ENCODE data around the gene KRT20. TPM values are rescaled to one million over a fixed set of nuclear protein-coding genes. Genes with fewer than 3 reads are reported as not detected.
A peak's percentile ranks its signal among the peaks of the same experiment; 100 is the strongest.

Gene KRT20
- polyA plus RNA-seq, 2 of the 4 experiments (the other 2 are of a cell fraction), result 0.28 TPM; not detected in 1

- ATAC-seq, result peak; percentile 48 to 71; a peak in 3 of 6 replicates
- POLR2A ChIA-PET, result interaction anchor here (0.7 kb wide), 1 partner anchor 54 kb away, joined by 4 read pairs; no protein-coding TSS in a partner anchor
These were observed 11.8 kb downstream of the KRT20 start for GRCh38 chr17:40873255-40873654.

GRCh38 chr17:40872416-40872815 lies 12.6 kb downstream of the KRT20 start:
- DNase-seq (ENCODE audit: low read depth in 1 of 2, low spot score in 1 of 2) (no peak), ATAC-seq (no peak), FAIRE-seq (peak; percentile 18)
- Histone ChIP-seq H3K27ac (no peak overlapping the region), H3K4me1 (no peaks in the 10 kb centered on the region), H3K4me2 (no peak overlapping the region), H3K4me3 (no peak overlapping the region), H3K9me3 (no peaks in the 10 kb centered on the region)
- ChIA-PET POLR2A (no interaction called here), CTCF (interaction anchor here (1.9 to 2.2 kb wide), 2 partner anchors 12 to 625 kb away, joined by 3 to 6 read pairs; partner anchors contain the start of gene KRT20)
- TF ChIP-seq RCOR1 (IDR thresholded peaks at IDR 0.05; ENCODE audit: low read depth, low read length) (no peak), HDAC2 (IDR thresholded peaks at IDR 0.05) (no peak)

More at GRCh38 chr17:40873255-40873654, 11.8 kb downstream of the KRT20 start:
- CTCF ChIA-PET, result interaction anchor here (0.8 to 1.6 kb wide), 14 partner anchors 9 to 794 kb away, joined by 3 to 6 read pairs (median 4); partner anchors contain the start of gene KRT20
- TF ChIP-seq RAD21 (conservative IDR thresholded peaks at IDR 0.05 in 1 of 2, IDR thresholded peaks at IDR 0.05 in 1 of 2) (0 out of 5 replicates have a peak, but pooled peaks of 1 of the 2 experiments have one; percentile 2), RARB (CRISPR knock-in tag; IDR thresholded peaks at IDR 0.05) (no peak)
- DNase-seq (ENCODE audit: low read depth in 1 of 2, low spot score in 1 of 2) (no peak), FAIRE-seq (peak; percentile 46)
- Histone ChIP-seq H3K4me3 (no peak overlapping the region), H3K4me2 (no peak overlapping the region), H3K9me3 (no peaks in the 10 kb centered on the region), H3K4me1 (no peaks in the 10 kb centered on the region), H3K27ac (0 out of 6 replicates have a peak overlapping the region, but pooled peaks of 1 of the 2 experiments have one; percentile 2)

- no peak for DNase-seq (ENCODE audit: low read depth in 1 of 2, low spot score in 1 of 2)
- FAIRE-seq, result no peak
- 93% methylated on average over 7 of the region's 7 CpGs for WGBS (ENCODE audit: missing lambda C conversion rate)
- ChIA-PET CTCF (interaction anchor here (0.7 to 2.2 kb wide), 16 partner anchors 13 to 794 kb away, joined by 3 to 10 read pairs (median 3); partner anchors contain the start of gene KRT20), POLR2A (interaction anchor here (0.6 to 1.0 kb wide), 2 partner anchors 818 to 1537 kb away, joined by 3 read pairs; partner anchors contain the start of gene EIF1)
- Histone ChIP-seq H3K27ac (no peak overlapping the region), H3K9me3 (no peaks in the 10 kb centered on the region), H3K4me2 (no peak overlapping the region), H3K4me3 (no peak overlapping the region), H3K4me1 (no peaks in the 10 kb centered on the region)
- TF ChIP-seq KDM5A (IDR thresholded peaks at IDR 0.05) (no peak), EHMT2 (IDR thresholded peaks at IDR 0.05; ENCODE audit: low read depth) (no peak), JUNB (IDR thresholded peaks at IDR 0.05) (no peak), HOXB5 (CRISPR knock-in tag; IDR thresholded peaks at IDR 0.05) (no peak), SREBF2 (IDR thresholded peaks at IDR 0.05) (no peak), POLR2A (IDR thresholded peaks at IDR 0.05; ENCODE audit: low read length) (no peak), EP300 (IDR thresholded peaks at IDR 0.05) (no peak), BCL3 (IDR thresholded peaks at IDR 0.05) (no peak), ESRRA (IDR thresholded peaks at IDR 0.05; ENCODE audit: borderline replicate concordance, low read length) (no peak), MAZ (IDR thresholded peaks at IDR 0.05; ENCODE audit: borderline replicate concordance, low read depth, low read length) (no peak)
- ATAC-seq, result no peak
These were observed 13.7 kb downstream of the KRT20 start for GRCh38 chr17:40871316-40871715.

- DNase-seq (ENCODE audit: low read depth in 1 of 2, low spot score in 1 of 2) (no peak), ATAC-seq (no peak), FAIRE-seq (no peak)
- Histone ChIP-seq H3K4me1 (no peaks in the 10 kb centered on the region), H3K27ac (no peak overlapping the region), H3K4me2 (no peak overlapping the region), H3K9me3 (no peaks in the 10 kb centered on the region), H3K4me3 (no peak overlapping the region)
- POLR2A ChIA-PET, result no interaction called here
- CTCF ChIA-PET, result interaction anchor here (0.9 to 1.3 kb wide), 3 partner anchors 13 to 778 kb away, joined by 3 to 5 read pairs (median 3); no protein-coding TSS in a partner anchor
- WGBS (ENCODE audit: missing lambda C conversion rate), result 74% methylated on average over 4 of the region's 4 CpGs
- TF ChIP-seq SMC3 (IDR thresholded peaks at IDR 0.05) (no peak), POLR2A (IDR thresholded peaks at IDR 0.05; ENCODE audit: low read length) (no peak), HES2 (IDR thresholded peaks at IDR 0.05) (no peak), RARB (CRISPR knock-in tag; IDR thresholded peaks at IDR 0.05) (no peak), HDAC2 (IDR thresholded peaks at IDR 0.05) (no peak), CHD4 (IDR thresholded peaks at IDR 0.05; ENCODE audit: borderline replicate concordance) (no peak), ESRRA (IDR thresholded peaks at IDR 0.05; ENCODE audit: borderline replicate concordance, low read length) (no peak), HMGXB4 (CRISPR knock-in tag; IDR thresholded peaks at IDR 0.05; ENCODE audit: borderline replicate concordance) (no peak), POLR2AphosphoS2 (conservative IDR thresholded peaks at IDR 0.05; ENCODE audit: low read length) (no peak), ZNF302 (CRISPR knock-in tag; IDR thresholded peaks at IDR 0.05) (no peak), ZFP36 (IDR thresholded peaks at IDR 0.05; ENCODE audit: borderline replicate concordance, partially characterized antibody) (no peak), KDM5A (IDR thresholded peaks at IDR 0.05) (no peak), FOSL2 (IDR thresholded peaks at IDR 0.05) (no peak), FOSL2 (CRISPR knock-in tag; IDR thresholded peaks at IDR 0.05) (no peak), BCL3 (IDR thresholded peaks at IDR 0.05) (no peak), BHLHE40 (IDR thresholded peaks at IDR 0.05; ENCODE audit: low read depth, low read length) (no peak), FOSB (CRISPR knock-in tag; IDR thresholded peaks at IDR 0.05) (no peak), USF2 (IDR thresholded peaks at IDR 0.05) (no peak), CBX8 (IDR thresholded peaks at IDR 0.05) (no peak)
These were observed 14.9 kb downstream of the KRT20 start for GRCh38 chr17:40870136-40870535.
